NCI-H1930 (cell line): Measurements from ENCODE around the gene SLC8A1.

Experiments
- DNase-seq, 2 experiments: peaks; one replicate each; lab custom pipeline; 2025; lab: John Stamatoyannopoulos, UW

SLC8A1 gene

GRCh38 chr2:40155728-40156127 is 296.2 kb downstream of the SLC8A1 start:
- DNase-seq: no peak

- DNase-seq: no peak
Measured at GRCh38 chr2:40150266-40150665, 301.6 kb downstream of the SLC8A1 start.

GRCh38 chr2:40148334-40148733 is 303.6 kb downstream of the SLC8A1 start:
- DNase-seq: no peak

- no peak for DNase-seq
Measured at GRCh38 chr2:40147360-40147759, 304.5 kb downstream of the SLC8A1 start.

GRCh38 chr2:40144022-40144421 is 307.9 kb downstream of the SLC8A1 start:
- DNase-seq: no peak

- DNase-seq: no peak
Measured at GRCh38 chr2:40138314-40138713, 313.6 kb downstream of the SLC8A1 start.

GRCh38 chr2:40131081-40131704 is 320.7 kb downstream of the SLC8A1 start:
- DNase-seq: no peak

GRCh38 chr2:40130251-40130994 is 321.5 kb downstream of the SLC8A1 start:
- DNase-seq: no peak

- no peak for DNase-seq
Measured at GRCh38 chr2:40129725-40130124, 322.2 kb downstream of the SLC8A1 start.

GRCh38 chr2:40128796-40129195 is 323.1 kb downstream of the SLC8A1 start:
- no peak for DNase-seq

- DNase-seq: no peak
Measured at GRCh38 chr2:40127890-40128557, 323.9 kb downstream of the SLC8A1 start.

- no peak for DNase-seq
Measured at GRCh38 chr2:40127146-40127545, 324.7 kb downstream of the SLC8A1 start.

GRCh38 chr2:40126006-40126405 is 325.9 kb downstream of the SLC8A1 start:
- no peak for DNase-seq

- DNase-seq: no peak
Measured at GRCh38 chr2:40123746-40124145, 328.1 kb downstream of the SLC8A1 start.

- no peak for DNase-seq
Measured at GRCh38 chr2:40123326-40123725, 328.6 kb downstream of the SLC8A1 start.

GRCh38 chr2:40120957-40121356 is 330.9 kb downstream of the SLC8A1 start:
- DNase-seq: no peak

- DNase-seq: no peak
Measured at GRCh38 chr2:40120026-40120425, 331.9 kb downstream of the SLC8A1 start.

GRCh38 chr2:40118622-40119021 is 333.3 kb downstream of the SLC8A1 start:
- no peak for DNase-seq

- DNase-seq: no peak
Measured at GRCh38 chr2:40115894-40116293, 336.0 kb downstream of the SLC8A1 start.

- no peak for DNase-seq
Measured at GRCh38 chr2:40115348-40115747, 336.5 kb downstream of the SLC8A1 start.

- DNase-seq: no peak
Measured at GRCh38 chr2:40113997-40114396, 337.9 kb downstream of the SLC8A1 start.

GRCh38 chr2:40113272-40113968 is 338.5 kb downstream of the SLC8A1 start:
- DNase-seq: no peak

GRCh38 chr2:40109381-40109780 is 342.5 kb downstream of the SLC8A1 start:
- DNase-seq: no peak
